ENCODE results near the gene DEFB131B.

The DEFB131B gene

GRCh38 chr11:71933141-71933933 lies 55.1 kb downstream of the DEFB131B start:
- H3K27ac ChIP-seq = no peak overlapping the region
- no peak overlapping the region for H3K4me2 ChIP-seq (ENCODE audit: low read length)
- H3K36me3 ChIP-seq (ENCODE audit: control insufficient read depth, insufficient read depth, low read length) = no peaks in the 10 kb centered on the region
- H3K27me3 ChIP-seq (ENCODE audit: control insufficient read depth, insufficient read depth, low read length) = no peaks in the 10 kb centered on the region
- no peak overlapping the region for H3K4me3 ChIP-seq (ENCODE audit: low read depth, low read length)
- H3K9ac ChIP-seq = no peak overlapping the region
- TF ChIP-seq, protein P1, sequence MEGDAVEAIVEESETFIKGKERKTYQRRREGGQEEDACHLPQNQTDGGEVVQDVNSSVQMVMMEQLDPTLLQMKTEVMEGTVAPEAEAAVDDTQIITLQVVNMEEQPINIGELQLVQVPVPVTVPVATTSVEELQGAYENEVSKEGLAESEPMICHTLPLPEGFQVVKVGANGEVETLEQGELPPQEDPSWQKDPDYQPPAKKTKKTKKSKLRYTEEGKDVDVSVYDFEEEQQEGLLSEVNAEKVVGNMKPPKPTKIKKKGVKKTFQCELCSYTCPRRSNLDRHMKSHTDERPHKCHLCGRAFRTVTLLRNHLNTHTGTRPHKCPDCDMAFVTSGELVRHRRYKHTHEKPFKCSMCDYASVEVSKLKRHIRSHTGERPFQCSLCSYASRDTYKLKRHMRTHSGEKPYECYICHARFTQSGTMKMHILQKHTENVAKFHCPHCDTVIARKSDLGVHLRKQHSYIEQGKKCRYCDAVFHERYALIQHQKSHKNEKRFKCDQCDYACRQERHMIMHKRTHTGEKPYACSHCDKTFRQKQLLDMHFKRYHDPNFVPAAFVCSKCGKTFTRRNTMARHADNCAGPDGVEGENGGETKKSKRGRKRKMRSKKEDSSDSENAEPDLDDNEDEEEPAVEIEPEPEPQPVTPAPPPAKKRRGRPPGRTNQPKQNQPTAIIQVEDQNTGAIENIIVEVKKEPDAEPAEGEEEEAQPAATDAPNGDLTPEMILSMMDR (IDR thresholded peaks at IDR 0.05) = no peak
- H3K4me1 ChIP-seq = peaks cover 6% of the 10 kb centered on the region
- no peak overlapping the region for H2AFZ ChIP-seq
- no peaks in the 10 kb centered on the region for H3K9me3 ChIP-seq (ENCODE audit: control insufficient read depth, low read length)
- H3K79me2 ChIP-seq = peaks cover 7% of the 10 kb centered on the region
